Lower lobe of right lung (tissue), 2 donors: ENCODE data around the gene MTMR6. TPM values are rescaled to one million over a fixed set of nuclear protein-coding genes. Genes with fewer than 3 reads are reported as not detected.

Experiments
- ATAC-seq, 2 donors: fragments of 200-7000 bp; cut with Tn5 transposase; one replicate each; pipeline ENCODE4 v1.9.1; 2020 to 2022; ENCODE audit warnings: mild to moderate bottlenecking in 2 of 2, moderate library complexity in 2 of 2
- DNase-seq: peaks from one replicate; pipeline ENCODE4 v3.0.0-alpha.2; 2020
- H3K27ac ChIP-seq: fragments of 200-600 bp; one replicate; pipeline ENCODE4 v1.8.0; 2022
- H3K27me3 ChIP-seq: fragments of 200-600 bp; one replicate; pipeline ENCODE4 v1.8.0; 2022; ENCODE audit warnings: low read depth
- H3K36me3 ChIP-seq: fragments of 200-600 bp; one replicate; pipeline ENCODE4 v1.8.0; 2022; ENCODE audit warnings: mild to moderate bottlenecking
- H3K4me1 ChIP-seq: fragments of 200-600 bp; one replicate; pipeline ENCODE4 v1.8.0; 2022
- H3K4me3 ChIP-seq: fragments of 200-600 bp; one replicate; pipeline ENCODE4 v1.8.0; 2022; ENCODE audit warnings: mild to moderate bottlenecking
- H3K9me3 ChIP-seq: fragments of 200-600 bp; one replicate; pipeline ENCODE4 v1.8.0; 2022
- CTCF ChIP-seq: fragments of 200-600 bp; IDR thresholded peaks from one replicate; pipeline ENCODE4 v1.8.0; 2022; ENCODE audit warnings: antibody characterized with exemption, mild to moderate bottlenecking
- intact Hi-C: fragments of 100-400 bp; cut with DNase I; formaldehyde crosslinking; loops from one replicate; pipeline ENCODE4 v1.11.0; 2022
- total RNA-seq: library from RNA; stranded (reverse); fragmentation: NEBNext Ultra II Directional; extraction: Animal tissue kit (Norgen Biotek cat#: 25700); gene quantifications from one replicate; pipeline ENCODE4 v1.2.1, GENCODE V29; 2021
- donor health status: DM: no; HTN: yes; CAD: no; lungs with severe emphysema.

The MTMR6 gene
- total RNA-seq, 1 donor from 2014 or later, result 19.8 TPM

- TF ChIP-seq CTCF, result no peak
- no peak for ATAC-seq
Observed at GRCh38 chr13:25268561-25268960, 18.7 kb downstream of the MTMR6 start.

GRCh38 chr13:25267715-25268114, 19.6 kb downstream of the MTMR6 start:
- intact Hi-C loops, result no loop called here
- peak; percentile 22 for TF ChIP-seq CTCF
- peaks cover 64% of the 10 kb centered on the region for H3K36me3 ChIP-seq

More at GRCh38 chr13:25268561-25268960, 18.7 kb downstream of the MTMR6 start:
- no peaks in the 10 kb centered on the region for H3K27me3 ChIP-seq
- no peak for DNase-seq
- intact Hi-C loops, result no loop called here
- H3K27ac ChIP-seq, result no peak overlapping the region
- H3K36me3 ChIP-seq, result peaks cover 64% of the 10 kb centered on the region
- H3K4me1 ChIP-seq, result no peaks in the 10 kb centered on the region
- no peaks in the 10 kb centered on the region for H3K9me3 ChIP-seq
- H3K4me3 ChIP-seq, result no peak overlapping the region

GRCh38 chr13:25266706-25267105, 20.6 kb downstream of the MTMR6 start:
- DNase-seq (no peak), ATAC-seq (no peak)
- Histone ChIP-seq H3K4me3 (no peak overlapping the region), H3K27ac (no peak overlapping the region), H3K4me1 (no peaks in the 10 kb centered on the region), H3K9me3 (no peaks in the 10 kb centered on the region), H3K36me3 (peaks cover 64% of the 10 kb centered on the region), H3K27me3 (no peaks in the 10 kb centered on the region)
- TF ChIP-seq CTCF, result no peak
- intact Hi-C loops, result no loop called here

More at GRCh38 chr13:25267715-25268114, 19.6 kb downstream of the MTMR6 start:
- Histone ChIP-seq H3K27ac (no peak overlapping the region), H3K9me3 (no peaks in the 10 kb centered on the region), H3K4me3 (no peak overlapping the region), H3K4me1 (no peaks in the 10 kb centered on the region), H3K27me3 (no peaks in the 10 kb centered on the region)
- ATAC-seq (peak; percentile 45 to 57), DNase-seq (no peak)

GRCh38 chr13:25262261-25262660, 25.0 kb downstream of the MTMR6 start:
- intact Hi-C loops, result no loop called here
- Histone ChIP-seq H3K9me3 (no peaks in the 10 kb centered on the region), H3K4me1 (no peaks in the 10 kb centered on the region), H3K36me3 (peaks cover 96% of the 10 kb centered on the region), H3K27me3 (no peaks in the 10 kb centered on the region), H3K27ac (no peak overlapping the region), H3K4me3 (no peak overlapping the region)
- no peak for TF ChIP-seq CTCF
- no peak for ATAC-seq
- DNase-seq, result no peak

GRCh38 chr13:25253702-25254101, 33.6 kb downstream of the MTMR6 start:
- no peaks in the 10 kb centered on the region for H3K27me3 ChIP-seq
- peaks cover 8% of the 10 kb centered on the region for H3K4me1 ChIP-seq
- H3K4me3 ChIP-seq, result no peak overlapping the region
- H3K9me3 ChIP-seq, result no peaks in the 10 kb centered on the region
- no peak for DNase-seq
- intact Hi-C loops, result no loop called here
- H3K36me3 ChIP-seq, result peaks cover 98% of the 10 kb centered on the region
- TF ChIP-seq CTCF, result no peak
- no peak for ATAC-seq
- no peak overlapping the region for H3K27ac ChIP-seq

GRCh38 chr13:25252752-25253151, 34.5 kb downstream of the MTMR6 start:
- Histone ChIP-seq H3K27me3 (no peaks in the 10 kb centered on the region), H3K27ac (no peak overlapping the region), H3K4me3 (no peak overlapping the region), H3K4me1 (peaks cover 8% of the 10 kb centered on the region), H3K9me3 (no peaks in the 10 kb centered on the region), H3K36me3 (peaks cover 89% of the 10 kb centered on the region)
- DNase-seq, result no peak
- no peak for ATAC-seq
- intact Hi-C loops, result no loop called here
- TF ChIP-seq CTCF, result no peak
